Suprapubic skin (tissue), 4 donors: Measurements from ENCODE around the gene ACSS1. TPM values are rescaled to one million over a fixed set of nuclear protein-coding genes. Genes with fewer than 3 reads are reported as not detected.

ENCODE experiments used
- DNase-seq, 2 donors: peaks; one replicate each; pipeline ENCODE4 v3.0.0-alpha.2; 2019; ENCODE audit warnings: low spot score in 2 of 2
- H3K27ac ChIP-seq: fragments of 200-600 bp; sonication (generic); one replicate; pipeline ENCODE4 v1.5.1; 2019
- H3K27me3 ChIP-seq: fragments of 200-600 bp; sonication (generic); one replicate; pipeline ENCODE4 v1.5.1; 2019
- H3K36me3 ChIP-seq: fragments of 200-600 bp; sonication (generic); one replicate; pipeline ENCODE4 v1.5.1; 2019
- H3K4me1 ChIP-seq: fragments of 200-600 bp; sonication (generic); one replicate; pipeline ENCODE4 v1.5.1; 2019
- H3K4me3 ChIP-seq: fragments of 200-600 bp; sonication (generic); one replicate; pipeline ENCODE4 v1.5.1; 2019; ENCODE audit warnings: mild to moderate bottlenecking
- H3K9me3 ChIP-seq: fragments of 200-600 bp; sonication (generic); one replicate; pipeline ENCODE4 v1.5.1; 2019
- CTCF ChIP-seq, 2 donors: fragments of 200-600 bp in 1 of 2; fragments of 450-650 bp in 1 of 2; sonication (generic) in 1 of 2; IDR thresholded peaks; one replicate each; pipeline ENCODE4 v1.5.1; 2016 to 2019; ENCODE audit warnings: antibody characterized with exemption in 2 of 2, mild to moderate bottlenecking in 1 of 2, moderate library complexity in 1 of 2
- EP300 ChIP-seq: sonication (generic); formaldehyde crosslinking; IDR thresholded peaks from one replicate; pipeline ENCODE4 v1.6.1; 2017; ENCODE audit warnings: antibody characterized with exemption
- POLR2A ChIP-seq, 2 donors: fragments of 450-650 bp; IDR thresholded peaks; one replicate each; pipeline ENCODE4 v1.6.1; 2017; ENCODE audit warnings: antibody characterized with exemption in 2 of 2, mild to moderate bottlenecking in 2 of 2, moderate library complexity in 2 of 2
- POLR2AphosphoS5 ChIP-seq, 3 donors: sonication (generic); formaldehyde crosslinking; IDR thresholded peaks; one replicate each; pipeline ENCODE4 v1.6.1; 2017; ENCODE audit warnings: antibody characterized with exemption in 3 of 3
- WGBS: methylation state at CpG from one replicate; pipeline ENCODE4 v1.1.5; 2018; 5-methylcytosine and 5-hydroxymethylcytosine counted together
- total RNA-seq, 4 donors: library from RNA; depleted of rRNA; stranded (reverse); fragments of >200 nt; gene quantifications; one replicate each; pipeline ENCODE4 v1.1.0, GENCODE V29; 2016

Gene ACSS1
- total RNA-seq, 4 donors from 2014 or later = 29.0 to 80.0 (median 47.6) TPM

GRCh38 chr20:25062841-25063240 is 4.9 kb upstream of the ACSS1 start:
- peaks cover 7% of the 10 kb centered on the region for H3K27me3 ChIP-seq
- peaks cover 28% of the 10 kb centered on the region for H3K4me1 ChIP-seq
- H3K27ac ChIP-seq = no peak overlapping the region
- TF ChIP-seq POLR2AphosphoS5 (IDR thresholded peaks at IDR 0.05) = no peak
- TF ChIP-seq POLR2A (IDR thresholded peaks at IDR 0.05) = no peak
- no peak for TF ChIP-seq EP300
- no peak for TF ChIP-seq CTCF (IDR thresholded peaks at IDR 0.05)
- H3K9me3 ChIP-seq = no peaks in the 10 kb centered on the region
- WGBS = 80% methylated on average over 7 of the region's 7 CpGs
- H3K36me3 ChIP-seq = no peaks in the 10 kb centered on the region
- DNase-seq = no peak
- no peak overlapping the region for H3K4me3 ChIP-seq

GRCh38 chr20:25061821-25062530 is 4.0 kb upstream of the ACSS1 start:
- no peaks in the 10 kb centered on the region for H3K9me3 ChIP-seq
- DNase-seq = peak in 1 of 2 donors; percentile 51
- H3K36me3 ChIP-seq = no peaks in the 10 kb centered on the region
- H3K4me1 ChIP-seq = peaks cover 30% of the 10 kb centered on the region
- no peak for TF ChIP-seq EP300
- peaks cover 7% of the 10 kb centered on the region for H3K27me3 ChIP-seq
- no peak overlapping the region for H3K27ac ChIP-seq
- H3K4me3 ChIP-seq = no peak overlapping the region
- 82% methylated on average over 10 of the region's 15 CpGs for WGBS

- H3K27me3 ChIP-seq = peaks cover 7% of the 10 kb centered on the region
- no peak for DNase-seq
- H3K9me3 ChIP-seq = no peaks in the 10 kb centered on the region
- no peaks in the 10 kb centered on the region for H3K36me3 ChIP-seq
- H3K4me3 ChIP-seq = no peak overlapping the region
- WGBS = 86% methylated on average over 7 of the region's 7 CpGs
- no peak for TF ChIP-seq POLR2AphosphoS5 (IDR thresholded peaks at IDR 0.05)
- TF ChIP-seq EP300 = no peak
- no peak for TF ChIP-seq POLR2A (IDR thresholded peaks at IDR 0.05)
- no peak for TF ChIP-seq CTCF (IDR thresholded peaks at IDR 0.05)
- H3K4me1 ChIP-seq = peaks cover 37% of the 10 kb centered on the region
- no peak overlapping the region for H3K27ac ChIP-seq
Observed at GRCh38 chr20:25061103-25061799, 3.3 kb upstream of the ACSS1 start.

- no peaks in the 10 kb centered on the region for H3K36me3 ChIP-seq
- WGBS = 69% methylated on average over 8 of the region's 8 CpGs
- TF ChIP-seq CTCF (IDR thresholded peaks at IDR 0.05) (no peak), POLR2AphosphoS5 (IDR thresholded peaks at IDR 0.05) (no peak), EP300 (no peak), POLR2A (IDR thresholded peaks at IDR 0.05) (no peak)
- H3K4me3 ChIP-seq = no peak overlapping the region
- peak in 1 of 2 donors; percentile 49 for DNase-seq
- peaks cover 42% of the 10 kb centered on the region for H3K4me1 ChIP-seq
- H3K27ac ChIP-seq = no peak overlapping the region
- H3K27me3 ChIP-seq = peaks cover 7% of the 10 kb centered on the region
- no peaks in the 10 kb centered on the region for H3K9me3 ChIP-seq
Observed at GRCh38 chr20:25059866-25060465, 2.0 kb upstream of the ACSS1 start.

- no peak for TF ChIP-seq POLR2A (IDR thresholded peaks at IDR 0.05)
- peaks cover 50% of the 10 kb centered on the region for H3K4me1 ChIP-seq
- DNase-seq = peak in 1 of 2 donors; percentile 61
- H3K36me3 ChIP-seq = no peaks in the 10 kb centered on the region
- peaks cover 7% of the 10 kb centered on the region for H3K27me3 ChIP-seq
- 27% methylated on average over 20 of the region's 20 CpGs for WGBS
- peak overlapping the region; percentile 92 for H3K27ac ChIP-seq
- H3K4me3 ChIP-seq = peak overlapping the region; percentile 92
- H3K9me3 ChIP-seq = no peaks in the 10 kb centered on the region
Observed at GRCh38 chr20:25058847-25059810, 1.2 kb upstream of the ACSS1 start.
